ENCODE results near the gene CIB4.

Gene CIB4

DNA sequence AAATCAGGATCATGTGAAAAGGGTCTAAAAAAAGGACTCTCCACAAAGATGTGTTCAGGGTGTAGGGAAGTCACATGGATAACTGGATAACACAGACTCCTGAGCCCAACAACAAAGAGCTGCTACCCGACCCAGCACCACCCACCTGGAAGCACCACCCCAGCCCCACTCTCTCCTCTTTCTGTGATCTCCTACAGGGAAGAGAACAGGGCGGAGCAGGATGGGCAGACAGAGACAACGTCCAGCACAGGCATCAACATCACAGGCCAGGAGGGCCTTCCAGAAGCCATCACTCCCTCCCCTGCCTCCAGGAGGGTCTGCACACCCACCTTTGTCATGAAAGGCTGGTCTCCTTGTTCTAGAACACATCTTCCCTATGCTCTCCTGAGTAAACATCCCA lies 1.3 kb upstream of the CIB4 start:
- DNase-seq (ENCODE audit: low read depth) = no peak

DNA sequence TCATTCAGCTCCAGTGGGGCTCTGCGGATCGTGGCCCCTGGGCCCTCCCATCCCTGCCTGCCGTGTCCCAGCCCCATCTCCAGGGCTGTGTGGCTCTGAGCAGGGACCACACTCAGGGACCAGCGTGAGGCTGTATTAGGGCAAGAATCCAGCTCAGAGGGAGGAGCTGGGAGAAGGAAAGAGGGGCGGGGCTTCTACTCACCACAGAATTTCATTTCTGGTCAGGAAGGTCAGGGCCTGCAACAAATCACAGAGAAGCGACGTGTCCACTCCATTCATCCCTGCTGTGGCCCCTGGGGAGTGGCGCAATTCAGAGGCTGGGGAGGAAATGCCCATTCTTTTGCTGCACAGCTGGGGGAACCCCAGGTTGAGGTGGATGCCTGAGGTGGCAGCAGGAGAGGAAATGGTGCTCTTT lies 828 bp downstream of the CIB4 start:
- no peak for DNase-seq (ENCODE audit: low read depth)

DNA sequence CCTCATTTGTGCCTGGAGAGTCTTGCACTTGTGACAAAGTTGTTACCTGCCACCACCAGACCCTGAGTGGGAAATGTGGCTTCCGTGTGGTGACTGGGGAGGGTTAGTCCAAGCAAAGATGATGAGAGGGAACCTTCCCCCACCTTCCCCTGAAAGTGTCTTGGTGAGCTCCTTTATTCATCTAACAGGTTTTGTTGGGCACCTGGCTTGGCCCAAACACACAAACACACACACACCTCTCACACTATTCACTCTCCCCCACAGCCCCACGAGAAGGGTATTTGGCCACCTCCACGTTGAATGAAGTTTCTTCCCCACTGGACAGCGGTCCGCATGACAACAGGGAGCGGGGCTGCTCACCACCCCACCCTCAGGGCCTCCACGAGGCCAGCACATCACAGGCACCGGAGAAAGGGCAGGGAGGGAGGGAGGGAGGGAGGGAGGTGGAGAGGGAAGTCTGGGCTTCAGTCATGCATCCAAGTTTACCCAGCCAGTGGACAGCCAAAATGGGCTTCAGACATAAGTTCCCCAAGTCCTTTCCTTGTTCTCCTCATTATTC lies 1.4 kb downstream of the CIB4 start:
- no peak for DNase-seq (ENCODE audit: low read depth)

DNA sequence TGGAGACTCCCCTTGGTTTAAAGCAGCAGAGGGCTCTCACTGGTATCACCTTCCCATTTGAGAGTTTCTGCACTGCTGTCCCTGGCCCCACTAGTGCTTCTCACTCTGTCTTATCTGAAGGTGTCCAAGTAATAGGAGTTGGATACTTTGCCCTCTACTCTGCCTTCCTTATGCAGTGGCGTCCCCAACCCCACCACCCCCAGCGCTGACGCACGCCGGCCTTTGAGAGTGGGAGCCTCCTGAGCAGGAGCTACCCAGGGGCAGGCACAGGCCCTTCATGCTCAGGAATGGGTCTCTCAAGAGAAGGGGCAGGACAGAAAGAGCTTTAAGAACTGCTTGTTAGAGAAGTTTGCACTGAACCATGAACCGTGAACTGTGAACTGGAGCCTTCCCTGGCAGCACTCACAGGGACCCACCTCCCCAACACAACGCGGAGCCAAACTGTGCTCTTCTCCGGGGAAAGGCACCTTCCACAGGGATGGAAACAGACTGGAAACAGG lies 3.3 kb downstream of the CIB4 start:
- no peak for DNase-seq (ENCODE audit: low read depth)

DNA sequence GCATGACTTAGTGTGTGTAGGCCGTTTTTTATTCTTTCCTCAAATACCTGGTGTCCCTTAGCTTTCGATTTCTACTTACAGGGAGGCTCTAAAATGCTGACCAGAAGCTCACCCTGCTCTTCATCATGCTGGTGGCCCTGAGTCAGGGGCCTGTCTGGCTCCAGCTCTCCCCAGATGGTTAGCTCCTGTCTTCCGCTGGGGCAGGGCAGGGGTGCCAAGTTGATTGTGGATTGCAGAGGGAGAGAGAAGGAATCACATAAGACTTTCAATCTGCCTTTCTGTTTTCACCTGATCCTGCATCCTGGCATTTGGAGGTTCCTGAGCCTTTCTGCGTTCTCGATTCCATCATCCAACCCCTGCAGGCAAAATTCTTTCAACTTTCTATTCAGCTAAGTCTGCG lies 4.2 kb downstream of the CIB4 start:
- DNase-seq (ENCODE audit: low read depth) = no peak

DNA sequence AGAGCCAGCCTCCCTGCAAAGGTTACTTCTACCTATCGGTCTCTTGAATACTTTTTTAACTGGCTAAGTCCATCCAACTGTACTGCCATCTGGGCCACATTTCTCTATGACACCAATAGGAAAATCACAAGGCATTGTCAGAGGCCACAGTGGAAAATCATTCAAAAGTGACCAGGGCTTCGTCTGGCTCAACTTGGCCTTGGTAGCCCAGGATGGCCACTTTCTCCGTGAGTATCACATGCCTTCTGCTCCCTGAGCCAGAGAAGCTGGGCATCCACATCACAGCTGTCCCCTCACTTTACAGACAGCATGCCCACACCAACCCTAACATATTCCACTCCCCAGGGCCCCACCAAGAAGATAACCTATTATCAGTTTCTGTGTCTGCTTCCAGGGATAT lies 5.8 kb downstream of the CIB4 start:
- DNase-seq (ENCODE audit: low read depth) = no peak

DNA sequence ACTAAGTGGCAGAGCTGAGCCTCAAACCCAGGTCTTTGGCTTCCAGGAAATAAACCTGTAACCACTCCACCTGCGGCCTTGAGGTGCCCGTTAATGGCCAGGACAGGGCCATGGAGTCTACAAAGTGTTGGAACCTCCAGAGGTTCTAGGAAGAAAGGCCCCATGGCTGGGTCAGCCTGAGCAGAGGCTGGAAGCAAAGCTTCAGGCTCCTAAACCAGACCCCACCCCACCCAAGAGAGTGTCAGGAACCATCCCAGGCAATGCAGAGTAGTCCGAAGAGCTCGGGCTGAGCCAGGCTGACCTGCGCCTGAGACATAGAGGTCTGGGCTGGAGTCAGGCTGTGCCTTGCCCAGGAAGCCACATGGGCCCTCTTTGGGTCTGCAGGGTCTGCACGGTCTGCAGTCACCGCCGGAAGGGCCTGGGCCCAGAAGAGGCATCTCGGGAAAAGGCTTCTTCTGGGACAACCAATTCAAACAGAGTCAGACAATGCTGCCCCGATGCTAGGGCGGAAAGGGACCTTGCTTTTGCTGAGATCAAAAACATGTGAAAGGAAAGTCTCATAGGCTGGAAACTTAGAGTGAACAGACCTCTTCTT lies 6.4 kb downstream of the CIB4 start:
- DNase-seq (ENCODE audit: low read depth) = no peak

DNA sequence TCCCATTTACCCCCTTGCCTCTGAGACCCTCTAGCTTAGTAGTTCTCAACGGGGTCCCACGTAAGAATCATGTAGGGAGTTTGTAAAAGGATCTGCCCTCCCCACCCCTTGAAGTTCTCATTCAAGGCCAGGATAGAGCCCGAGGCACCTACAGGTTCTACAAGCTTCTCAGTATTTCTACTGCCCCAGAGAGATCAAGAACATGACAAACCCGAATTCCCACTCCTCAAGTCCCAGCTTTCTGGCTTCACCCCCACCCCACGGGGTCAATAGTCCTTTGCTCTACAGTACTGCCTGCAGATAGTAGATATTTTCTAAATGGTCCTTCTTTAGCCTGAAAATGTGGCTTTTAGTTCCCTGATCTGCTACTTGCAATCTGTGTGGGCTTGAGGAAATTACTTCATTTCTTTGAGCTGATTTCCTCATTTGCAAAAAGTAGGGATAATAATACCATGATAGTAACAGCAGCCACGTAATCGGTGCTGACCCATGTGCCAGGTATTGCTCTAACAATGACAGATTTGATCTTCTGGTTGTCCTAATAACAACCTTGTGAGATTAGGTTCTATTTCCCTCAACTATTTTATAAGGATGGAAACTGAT lies 7.1 kb downstream of the CIB4 start:
- DNase-seq (ENCODE audit: low read depth) = no peak

DNA sequence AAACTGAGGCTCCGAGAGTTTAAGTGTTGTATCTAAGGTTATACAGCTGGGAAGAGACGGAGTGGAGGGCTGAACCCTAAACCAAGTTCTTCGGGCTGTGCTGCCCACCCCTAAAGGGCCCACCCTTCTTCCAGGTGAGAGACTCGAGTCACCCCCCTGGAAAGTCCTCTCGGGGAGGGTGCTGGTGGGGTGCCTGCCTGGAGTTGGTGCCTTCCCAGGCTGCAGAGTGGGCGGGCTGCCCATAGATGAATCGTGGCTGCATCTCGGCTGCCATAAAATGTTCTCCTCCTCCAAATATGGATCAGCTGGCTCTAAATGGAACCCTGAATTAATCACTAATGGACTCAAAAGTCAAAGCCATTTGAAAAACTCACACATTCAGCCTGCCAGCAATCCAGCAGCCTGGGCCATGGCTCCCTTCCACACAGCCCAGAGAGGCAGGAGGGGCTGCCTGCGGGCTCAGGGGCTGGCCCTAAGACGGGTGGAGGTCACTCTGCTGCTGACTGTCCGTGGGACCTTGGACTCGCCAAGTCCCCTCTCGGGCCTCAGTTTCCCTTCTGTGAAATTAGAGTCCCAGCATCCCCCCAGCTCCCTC lies 7.7 kb downstream of the CIB4 start:
- no peak for DNase-seq (ENCODE audit: low read depth)

DNA sequence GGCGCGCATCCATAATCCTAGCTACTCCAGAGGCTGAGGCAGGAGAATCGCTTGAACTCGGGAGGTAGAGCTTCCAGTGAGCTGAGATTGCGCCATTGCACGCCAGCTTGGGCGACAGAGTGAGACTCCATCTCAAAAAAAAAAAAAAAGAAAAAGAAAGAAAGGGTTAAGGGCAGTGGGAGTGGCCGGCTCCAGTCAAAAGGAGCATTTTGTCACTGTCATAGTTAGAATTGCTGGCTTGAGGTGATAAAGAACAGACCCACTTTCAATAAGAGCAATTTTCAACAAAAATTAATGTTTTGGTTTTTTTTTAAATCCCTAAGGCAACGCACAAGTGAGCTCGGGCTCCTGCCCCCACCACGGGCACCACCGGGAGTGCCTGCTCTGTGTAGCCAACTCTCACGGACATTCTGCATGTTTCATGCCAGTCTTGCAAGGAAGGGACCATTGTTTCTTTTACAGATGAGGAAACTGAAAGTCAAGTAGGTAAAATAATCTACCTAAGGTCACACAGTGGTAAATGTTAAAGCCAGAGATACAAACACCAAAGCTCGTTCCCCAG lies 8.5 kb downstream of the CIB4 start:
- DNase-seq (ENCODE audit: low read depth) = no peak

DNA sequence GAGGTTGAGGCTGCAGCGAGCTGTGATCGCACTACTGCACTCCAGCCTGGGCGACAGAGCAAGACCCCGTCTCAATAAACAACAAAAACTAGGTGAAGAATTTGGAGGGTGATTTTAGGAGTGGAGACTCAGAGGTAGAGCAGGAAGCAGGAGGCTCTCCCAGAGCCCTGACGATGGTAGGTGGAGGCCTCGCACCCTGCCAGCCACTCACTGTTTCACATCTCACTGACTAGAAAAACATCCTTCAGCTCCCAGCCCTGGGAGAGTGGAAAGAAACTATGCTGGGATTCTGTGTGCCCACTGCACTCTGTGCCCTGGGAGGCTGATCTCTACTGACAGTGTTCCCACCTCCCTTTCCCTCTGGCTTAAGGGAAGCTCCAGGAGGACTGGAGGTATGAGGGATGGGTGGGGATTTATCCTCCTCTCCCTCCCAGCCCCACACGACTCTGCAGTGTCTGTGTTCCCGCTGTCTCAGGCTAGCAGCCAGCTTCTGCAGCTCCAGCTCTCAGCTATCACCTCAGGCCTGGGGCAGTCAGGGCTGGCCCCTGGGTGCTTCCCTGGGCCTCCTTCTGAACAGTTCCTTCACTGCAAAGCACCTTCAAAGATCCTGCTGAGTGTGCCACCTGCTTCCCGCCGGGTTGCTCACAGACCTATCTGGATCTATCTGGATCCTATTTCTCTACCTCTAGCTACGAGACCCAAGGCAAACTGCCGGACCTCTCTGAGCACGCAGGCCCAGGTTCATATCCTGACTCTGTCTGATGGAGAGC lies 9.6 kb downstream of the CIB4 start:
- DNase-seq (ENCODE audit: low read depth) = no peak

DNA sequence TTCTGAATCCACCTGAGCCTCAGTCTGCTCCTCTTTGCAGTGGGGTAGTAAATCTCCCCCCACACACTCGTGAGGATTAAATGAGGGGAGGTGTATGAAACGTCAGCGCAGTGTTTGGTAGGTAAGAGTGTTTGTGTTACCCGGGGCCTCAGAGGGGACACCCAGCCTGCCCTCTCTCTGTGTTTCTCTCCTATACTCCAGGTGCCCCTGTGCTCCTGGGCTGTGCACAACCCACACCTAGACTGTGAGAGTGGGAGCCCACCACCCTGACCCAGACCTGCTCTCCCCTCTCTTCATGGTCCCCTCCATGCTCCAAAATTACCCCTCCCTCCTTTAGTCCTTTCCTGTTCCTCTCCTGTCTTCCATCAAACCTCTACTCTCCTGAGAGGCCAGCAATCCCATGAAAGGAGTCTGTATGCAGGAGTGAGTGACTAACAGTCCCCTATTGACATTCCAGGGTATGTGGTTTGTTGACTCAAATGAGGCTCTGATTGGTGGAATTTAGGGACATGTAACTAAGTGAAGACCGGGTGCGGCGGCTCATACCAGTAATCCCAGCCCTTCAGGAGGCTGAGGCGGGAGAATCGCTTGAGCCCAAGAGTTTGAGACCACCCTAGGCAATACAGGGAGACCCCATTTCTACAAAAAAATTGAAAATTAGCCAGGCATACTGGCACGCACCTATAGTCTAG lies 10.4 kb downstream of the CIB4 start:
- DNase-seq (ENCODE audit: low read depth) = no peak

DNA sequence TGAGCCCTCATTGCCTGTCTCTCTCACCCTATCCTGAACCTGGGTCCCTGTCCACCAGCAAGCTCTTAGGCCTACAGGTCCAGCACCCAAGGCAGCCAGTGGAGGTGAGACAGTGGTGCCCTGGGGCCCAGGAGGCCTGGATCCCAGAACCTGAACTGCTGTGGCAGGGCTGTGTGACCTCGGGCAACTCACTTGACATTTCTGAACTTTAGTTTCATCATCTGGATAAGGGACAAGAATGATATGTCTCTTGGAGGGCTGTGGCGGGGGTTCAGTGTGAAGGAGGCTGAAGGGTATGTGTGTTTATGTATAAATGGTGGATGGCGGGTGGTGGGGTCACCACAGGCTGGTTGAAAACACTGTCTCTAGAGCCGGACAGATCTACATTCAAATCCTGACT lies 10.9 kb downstream of the CIB4 start:
- no peak for DNase-seq (ENCODE audit: low read depth)

DNA sequence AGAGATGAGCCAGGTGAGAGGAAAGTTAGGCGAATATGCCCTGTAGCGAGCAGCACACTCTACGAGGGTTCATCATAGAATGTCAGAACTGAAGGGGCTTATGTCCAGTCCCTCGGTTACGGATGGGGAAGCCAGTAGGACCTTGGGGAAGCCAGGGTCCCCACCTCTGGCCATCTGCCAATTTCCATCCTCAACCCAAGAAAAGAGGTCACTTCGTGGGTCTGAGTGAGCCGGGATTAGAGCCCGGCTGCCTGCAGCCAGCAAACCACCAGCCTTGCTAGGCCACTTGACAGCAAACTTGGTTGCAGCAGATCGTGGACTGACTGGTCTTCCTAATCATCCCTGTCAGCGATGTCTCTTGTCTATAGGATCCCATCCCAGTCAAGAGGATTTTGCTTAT lies 11.4 kb downstream of the CIB4 start:
- no peak for DNase-seq (ENCODE audit: low read depth)

DNA sequence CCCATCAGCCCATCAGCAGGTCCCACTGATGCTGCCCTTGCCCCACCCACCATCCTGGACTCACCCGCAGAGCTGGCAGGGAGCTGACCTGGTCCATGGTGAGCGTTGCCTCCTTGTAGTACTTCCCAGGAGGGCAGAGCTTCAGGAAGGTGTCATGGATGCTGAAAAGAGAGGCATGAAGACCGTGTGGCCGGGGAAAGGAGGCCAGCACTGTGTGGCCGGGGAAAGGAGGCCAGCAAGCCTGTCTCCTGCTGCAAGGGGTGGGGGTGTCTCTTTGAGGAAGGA lies 11.9 kb downstream of the CIB4 start:
- no peak for DNase-seq (ENCODE audit: low read depth)

DNA sequence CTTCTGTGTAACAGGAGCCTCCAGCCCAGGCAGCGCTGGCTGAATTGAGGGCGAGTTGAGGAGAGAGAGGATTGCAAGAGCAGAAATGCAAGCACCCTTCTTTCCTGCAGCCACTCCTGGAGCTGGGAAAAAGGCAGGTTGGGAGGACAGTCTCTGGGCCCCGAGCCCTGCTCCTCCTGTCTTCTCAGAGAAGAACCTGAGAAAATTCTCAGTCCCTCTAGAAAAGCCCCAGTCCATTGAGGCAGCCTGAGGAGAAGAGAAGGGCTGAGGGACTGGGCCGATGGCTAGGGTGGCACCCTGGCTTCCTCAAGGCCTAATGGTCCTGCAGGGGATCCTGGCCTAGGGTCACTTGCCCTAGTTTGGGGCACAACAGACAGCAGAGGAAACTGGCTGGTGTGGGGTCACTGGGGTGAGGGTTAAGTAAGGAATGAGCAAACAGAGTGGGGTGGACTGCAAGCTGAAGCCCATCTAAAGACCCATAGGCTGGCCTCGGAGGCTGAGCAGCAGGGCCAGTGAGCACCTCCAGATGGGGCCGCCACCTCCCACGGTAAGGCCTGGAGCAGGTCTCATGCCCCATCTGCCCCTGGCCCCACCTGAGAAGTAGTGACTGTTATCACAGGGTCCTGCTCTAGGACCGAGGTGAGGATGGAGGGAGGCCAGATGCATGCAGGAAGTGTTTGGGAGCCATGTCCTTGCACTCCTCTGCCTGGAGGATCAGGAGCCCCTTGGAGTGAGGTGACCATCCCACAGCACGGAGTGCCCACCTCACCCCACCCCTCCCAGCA lies 12.4 kb downstream of the CIB4 start:
- no peak for DNase-seq (ENCODE audit: low read depth)

DNA sequence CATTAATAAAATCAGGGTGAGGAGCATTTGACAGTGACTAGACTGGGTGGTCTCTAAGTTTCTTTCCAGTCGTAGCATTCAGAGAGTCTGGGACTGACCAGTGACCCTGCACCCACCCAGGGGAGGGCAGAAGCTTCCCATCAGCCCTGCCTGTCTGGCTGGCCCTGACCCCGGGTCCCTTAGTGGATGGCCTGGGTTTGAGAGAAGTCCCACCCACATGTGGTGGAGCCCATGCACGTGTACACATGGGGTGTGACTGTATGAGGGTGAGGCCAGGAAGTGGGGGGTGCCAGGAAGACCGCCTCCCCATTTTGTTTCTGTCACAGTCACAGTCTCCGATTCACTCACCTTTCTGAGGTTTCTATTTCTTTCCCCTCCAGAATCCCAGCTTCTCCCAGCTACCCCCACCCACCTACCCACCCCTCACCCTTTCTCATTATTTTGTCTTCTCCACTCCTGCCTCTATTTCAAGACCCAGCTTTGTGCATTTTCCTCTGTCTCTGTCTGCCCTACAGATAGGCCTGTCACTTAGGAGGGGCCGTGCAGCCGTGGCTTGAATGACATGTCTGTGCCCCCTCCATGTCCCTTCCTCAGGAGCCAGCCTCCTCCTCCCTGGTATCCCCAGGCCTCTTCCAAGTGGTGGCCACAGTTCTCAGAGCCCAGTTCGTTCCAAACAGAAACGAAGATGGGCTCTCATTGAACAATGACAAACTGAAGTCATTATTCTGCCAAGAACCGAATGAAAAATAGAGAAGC lies 13.6 kb downstream of the CIB4 start:
- DNase-seq (ENCODE audit: low read depth) = no peak

DNA sequence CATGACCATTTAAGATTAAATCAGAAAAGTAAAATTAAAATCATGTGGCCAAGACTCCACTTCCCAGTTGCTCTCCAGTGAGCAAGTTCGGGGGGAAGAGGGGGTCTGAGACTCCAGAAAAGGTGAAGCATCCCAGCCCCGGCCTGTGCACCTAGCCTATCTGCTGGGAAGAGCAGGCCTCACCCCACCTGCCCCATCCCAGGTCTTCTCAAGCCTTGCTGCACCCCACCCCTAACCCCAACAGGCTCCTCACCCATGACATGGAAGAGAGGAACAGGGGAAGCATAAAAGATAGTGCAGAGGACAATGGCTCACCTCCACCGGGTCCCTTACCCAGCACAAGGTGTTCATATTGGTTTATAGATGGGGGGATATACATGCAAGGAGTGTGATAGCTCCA lies 14.6 kb downstream of the CIB4 start:
- DNase-seq (ENCODE audit: low read depth) = no peak

DNA sequence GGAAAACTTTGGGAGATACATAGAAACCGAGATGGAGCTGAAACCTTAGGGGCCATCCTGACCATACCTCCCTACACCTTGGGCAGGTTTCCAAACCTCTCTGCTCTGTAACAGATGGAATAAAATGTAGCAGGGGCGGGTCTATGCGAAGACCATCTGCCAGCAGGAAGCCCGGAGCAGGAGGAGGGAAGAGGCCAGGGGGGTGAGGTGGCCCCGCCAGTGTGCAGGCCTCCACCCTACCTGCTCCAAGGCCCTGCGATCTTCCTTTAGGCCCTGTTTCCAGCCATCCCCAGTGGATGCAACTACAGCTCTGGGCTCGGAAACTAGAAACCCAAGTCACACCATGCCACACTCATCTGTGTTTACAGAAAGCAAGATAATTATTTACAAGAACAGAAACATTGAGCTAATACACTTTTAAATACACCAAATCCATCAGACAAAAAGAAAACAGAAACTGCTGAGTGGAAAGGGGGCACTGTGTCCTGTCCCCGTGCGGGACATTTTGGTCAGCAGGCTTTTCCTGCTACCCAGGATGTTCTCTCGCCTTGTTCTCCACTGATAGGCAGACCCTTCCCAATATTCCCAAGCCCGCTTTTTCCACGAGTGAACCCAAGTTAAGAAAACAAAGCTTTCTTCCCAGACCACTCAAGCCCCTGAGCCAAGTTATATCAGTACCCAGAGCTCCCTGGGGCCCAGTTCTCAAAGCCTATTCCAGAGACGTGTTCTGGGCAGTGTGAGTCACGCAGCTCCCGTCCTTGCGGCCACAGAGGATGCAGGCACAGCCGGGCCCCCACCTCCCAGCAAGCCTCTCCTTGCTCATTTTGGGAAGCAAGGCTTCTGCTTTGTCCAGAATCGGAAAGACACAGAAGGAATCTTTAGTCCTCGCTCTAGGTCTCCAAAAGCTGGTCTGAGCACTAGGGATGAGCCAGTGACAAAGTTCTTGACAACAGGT lies 17.3 kb downstream of the CIB4 start:
- DNase-seq (ENCODE audit: low read depth) = no peak
